Type B pancreatic cell (in vitro differentiated cells): Measurements from ENCODE around the gene LAPTM5. TPM values are rescaled to one million over a fixed set of nuclear protein-coding genes. Genes with fewer than 3 reads are reported as not detected.

Experiments
- DNase-seq: peaks from one replicate; pipeline ENCODE4 v3.0.0; 2021; ENCODE audit warnings: mixed read lengths; ENCODE audit not compliant: unreplicated experiment; ENCODE audit errors: extremely low spot score
- H3K27ac Mint-ChIP-seq: 2 replicates; pipeline ENCODE4 v1.8.0; 2021; ENCODE audit warnings: mild to moderate bottlenecking, mixed read lengths
- H3K27me3 Mint-ChIP-seq: 2 replicates; pipeline ENCODE4 v1.8.0; 2021; ENCODE audit warnings: mixed read lengths
- H3K36me3 Mint-ChIP-seq: 2 replicates; pipeline ENCODE4 v1.8.0; 2021; ENCODE audit warnings: mixed read lengths
- H3K4me1 Mint-ChIP-seq: one replicate; pipeline ENCODE4 v1.8.0; 2021; ENCODE audit warnings: mixed read lengths; ENCODE audit not compliant: unreplicated experiment
- H3K4me3 Mint-ChIP-seq: 2 replicates; pipeline ENCODE4 v1.8.0; 2021; ENCODE audit warnings: mild to moderate bottlenecking, mixed read lengths
- H3K9me3 Mint-ChIP-seq: 2 replicates; pipeline ENCODE4 v1.8.0; 2021; ENCODE audit warnings: mixed read lengths
- CTCF ChIP-seq: fragments of 200-600 bp; sonication (generic); conservative IDR thresholded peaks from 2 replicates; pipeline ENCODE4 v1.5.0; 2021; ENCODE audit warnings: antibody characterized with exemption, mild to moderate bottlenecking
- total RNA-seq: library from RNA; stranded (reverse); gene quantifications from 2 replicates; pipeline ENCODE4 v1.2.1, GENCODE V29; 2021; ENCODE audit warnings: low replicate concordance

LAPTM5 gene
- total RNA-seq, 1 donor from 2014 or later: 0.24 TPM

DNA sequence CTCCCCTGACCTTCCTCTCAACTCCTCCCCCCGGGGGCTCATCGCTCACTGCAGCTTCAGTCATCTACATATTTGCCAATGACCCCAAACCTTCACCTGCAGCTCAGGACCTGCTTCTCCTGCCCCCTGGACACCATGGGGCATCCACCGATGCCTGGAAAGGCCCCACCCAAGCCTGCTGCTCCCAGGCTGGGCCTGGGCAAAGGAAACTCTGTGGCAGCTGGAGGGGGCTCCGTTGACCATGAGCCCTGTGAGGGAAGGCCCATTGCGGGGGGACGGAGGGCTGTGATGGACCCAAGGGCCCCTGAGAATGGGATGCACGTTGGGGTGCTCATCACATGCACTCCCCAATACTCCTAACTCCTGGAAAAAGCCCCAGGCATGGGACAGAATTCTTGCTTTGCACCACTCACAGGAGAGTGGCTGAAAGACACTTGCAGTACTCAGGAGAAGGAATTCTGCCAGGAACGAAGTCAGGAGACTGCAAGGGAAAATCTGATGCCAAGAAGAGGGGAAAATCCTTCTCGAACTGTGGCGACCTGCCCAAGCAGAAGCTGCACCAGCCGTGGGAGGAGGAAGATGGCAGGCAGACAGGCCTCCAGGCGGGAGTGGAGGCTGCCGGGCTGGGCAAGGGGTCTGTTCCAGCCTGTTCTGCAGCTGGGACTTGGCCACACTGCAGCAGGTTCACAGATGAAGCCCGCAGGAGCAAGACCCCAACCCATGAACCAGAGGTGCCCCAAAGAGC, 52.6 kb downstream of the LAPTM5 start:
- Mint-ChIP-seq H3K27me3 (peaks cover 9% of the 10 kb centered on the region), H3K27ac (no peak overlapping the region), H3K4me3 (no peak overlapping the region), H3K9me3 (no peaks in the 10 kb centered on the region), H3K36me3 (no peaks in the 10 kb centered on the region), H3K4me1 (no peaks in the 10 kb centered on the region)
- no peak for TF ChIP-seq CTCF
- no peak for DNase-seq

DNA sequence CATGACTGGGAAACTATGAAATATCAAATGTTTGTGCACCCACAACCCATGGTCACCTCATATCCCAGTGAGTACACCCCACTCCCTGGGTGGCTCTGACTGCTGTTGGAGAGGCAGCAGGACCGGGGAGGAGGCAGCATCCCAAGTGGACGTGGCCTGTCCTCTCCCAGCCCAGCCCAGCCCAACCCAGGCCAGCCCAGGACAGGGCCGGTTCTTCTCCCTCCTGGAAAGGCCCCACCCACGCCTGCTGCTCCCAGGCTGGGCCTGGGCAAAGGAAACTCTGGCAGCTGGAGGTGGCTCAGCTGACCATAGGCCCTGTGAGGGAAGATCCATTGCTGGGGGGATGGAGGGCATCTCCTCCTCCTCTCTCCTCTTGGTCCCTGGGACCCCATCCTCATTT, 53.3 kb downstream of the LAPTM5 start:
- no peaks in the 10 kb centered on the region for H3K9me3 Mint-ChIP-seq
- H3K27ac Mint-ChIP-seq: no peak overlapping the region
- no peaks in the 10 kb centered on the region for H3K36me3 Mint-ChIP-seq
- TF ChIP-seq CTCF: no peak
- H3K4me3 Mint-ChIP-seq: no peak overlapping the region
- H3K27me3 Mint-ChIP-seq: peaks cover 6% of the 10 kb centered on the region
- no peaks in the 10 kb centered on the region for H3K4me1 Mint-ChIP-seq
- no peak for DNase-seq

GRCh38 chr1:30702823-30703222, 54.8 kb downstream of the LAPTM5 start:
- Mint-ChIP-seq H3K9me3 (no peaks in the 10 kb centered on the region), H3K27ac (no peak overlapping the region), H3K27me3 (peaks cover 3% of the 10 kb centered on the region), H3K36me3 (no peaks in the 10 kb centered on the region), H3K4me3 (no peak overlapping the region), H3K4me1 (no peaks in the 10 kb centered on the region)
- no peak for DNase-seq
- no peak for TF ChIP-seq CTCF

DNA sequence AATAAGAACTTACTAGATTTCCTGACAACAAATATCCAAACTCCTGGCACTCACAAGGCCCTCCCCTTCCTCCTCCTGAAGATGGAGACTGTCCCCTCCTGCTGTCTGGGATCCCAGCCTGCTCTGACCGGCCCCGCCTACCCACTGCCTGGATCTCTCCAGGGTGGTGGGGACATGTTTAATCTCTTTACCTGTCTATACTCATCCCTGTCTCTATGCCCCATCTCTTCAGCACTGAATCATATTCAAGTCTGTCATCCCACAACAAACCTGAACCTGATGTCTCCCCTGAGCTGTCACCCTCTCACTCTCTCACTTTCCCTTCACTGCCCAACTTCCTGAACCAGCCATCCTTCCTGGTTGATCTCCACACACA, 56.3 kb downstream of the LAPTM5 start:
- Mint-ChIP-seq H3K9me3 (no peaks in the 10 kb centered on the region), H3K36me3 (no peaks in the 10 kb centered on the region), H3K4me3 (no peak overlapping the region), H3K4me1 (no peaks in the 10 kb centered on the region), H3K27me3 (peaks cover 3% of the 10 kb centered on the region), H3K27ac (no peak overlapping the region)
- no peak for DNase-seq
- no peak for TF ChIP-seq CTCF

DNA sequence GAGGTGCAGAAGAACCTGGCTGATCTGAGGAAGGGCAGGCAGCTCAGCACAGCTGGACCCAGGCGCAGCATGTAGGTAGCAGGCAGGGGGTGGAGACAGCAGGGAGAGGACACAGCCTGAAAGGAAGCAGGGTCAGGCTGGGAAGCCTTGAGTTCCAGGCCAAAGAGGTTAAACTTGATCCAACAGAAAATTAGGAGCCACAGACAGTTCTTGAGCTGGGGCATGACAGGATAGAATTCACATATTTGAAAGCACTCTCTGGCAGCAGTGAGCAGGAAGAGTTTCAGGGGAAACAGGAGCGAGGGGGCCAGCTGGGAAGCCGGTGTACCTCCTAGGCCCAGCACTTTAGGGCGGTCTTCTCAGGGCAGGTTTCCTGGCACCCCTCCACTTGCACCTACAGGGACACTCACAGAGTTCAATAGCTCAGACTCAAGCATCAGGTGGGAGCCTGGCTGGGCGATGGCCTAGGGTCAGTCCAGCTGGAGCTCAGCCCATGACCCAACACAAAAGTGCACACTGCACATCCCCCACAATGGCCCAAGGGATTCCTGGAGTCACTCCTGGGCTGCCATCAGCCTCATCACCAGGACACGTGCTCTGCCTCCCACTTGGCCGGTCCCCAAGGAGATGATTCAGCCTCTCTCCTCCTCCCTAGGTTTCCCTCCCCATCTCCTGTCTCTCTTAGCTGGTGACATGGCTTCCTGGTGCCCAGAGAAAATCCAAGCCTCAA, 56.9 kb downstream of the LAPTM5 start:
- H3K27ac Mint-ChIP-seq: no peak overlapping the region
- no peak overlapping the region for H3K4me3 Mint-ChIP-seq
- peaks cover 3% of the 10 kb centered on the region for H3K27me3 Mint-ChIP-seq
- H3K4me1 Mint-ChIP-seq: no peaks in the 10 kb centered on the region
- TF ChIP-seq CTCF: no peak
- no peaks in the 10 kb centered on the region for H3K9me3 Mint-ChIP-seq
- no peak for DNase-seq
- no peaks in the 10 kb centered on the region for H3K36me3 Mint-ChIP-seq
